HG02973 (cell line): ENCODE results near the gene C1QTNF1.
"Not testable (repeated sequence)": the region's sequence is repeated elsewhere in the genome, so short reads cannot be mapped to it uniquely, and the experiment has no call there.

Source experiments
- ATAC-seq: cut with Tn5 transposase; IDR thresholded peaks from one replicate; pipeline ENCODE4 v1.9.1; 2021; ENCODE audit warnings: moderate library complexity; ENCODE audit not compliant: unreplicated experiment

C1QTNF1 gene

DNA sequence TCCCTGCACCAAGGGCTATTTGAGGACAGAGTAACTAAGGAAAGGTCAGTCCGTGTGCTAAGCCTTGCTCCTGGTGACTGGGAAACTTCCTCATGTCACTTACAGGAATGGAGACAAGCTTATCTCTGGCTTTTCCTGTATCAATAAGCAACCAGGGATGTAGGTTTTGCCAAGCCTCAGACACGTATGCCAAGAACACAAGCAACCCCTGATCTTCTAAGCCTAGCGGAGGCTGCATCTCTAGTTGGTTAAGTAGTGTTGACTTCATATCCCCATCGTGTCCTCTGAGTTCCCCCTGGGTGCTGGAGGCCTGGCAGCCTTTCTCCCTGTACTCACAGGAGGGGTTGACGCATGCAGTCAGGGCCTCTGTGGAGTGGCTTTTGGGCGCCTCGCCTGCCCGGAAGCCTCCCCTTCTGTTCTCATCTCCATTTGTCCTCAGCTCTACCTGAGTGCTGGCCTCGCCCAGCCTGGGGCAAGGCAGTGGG is 1.4 kb upstream of the C1QTNF1 start:
- no peak for ATAC-seq

GRCh38 chr17:79023180-79023705 is 726 bp upstream of the C1QTNF1 start:
- ATAC-seq = no peak

DNA sequence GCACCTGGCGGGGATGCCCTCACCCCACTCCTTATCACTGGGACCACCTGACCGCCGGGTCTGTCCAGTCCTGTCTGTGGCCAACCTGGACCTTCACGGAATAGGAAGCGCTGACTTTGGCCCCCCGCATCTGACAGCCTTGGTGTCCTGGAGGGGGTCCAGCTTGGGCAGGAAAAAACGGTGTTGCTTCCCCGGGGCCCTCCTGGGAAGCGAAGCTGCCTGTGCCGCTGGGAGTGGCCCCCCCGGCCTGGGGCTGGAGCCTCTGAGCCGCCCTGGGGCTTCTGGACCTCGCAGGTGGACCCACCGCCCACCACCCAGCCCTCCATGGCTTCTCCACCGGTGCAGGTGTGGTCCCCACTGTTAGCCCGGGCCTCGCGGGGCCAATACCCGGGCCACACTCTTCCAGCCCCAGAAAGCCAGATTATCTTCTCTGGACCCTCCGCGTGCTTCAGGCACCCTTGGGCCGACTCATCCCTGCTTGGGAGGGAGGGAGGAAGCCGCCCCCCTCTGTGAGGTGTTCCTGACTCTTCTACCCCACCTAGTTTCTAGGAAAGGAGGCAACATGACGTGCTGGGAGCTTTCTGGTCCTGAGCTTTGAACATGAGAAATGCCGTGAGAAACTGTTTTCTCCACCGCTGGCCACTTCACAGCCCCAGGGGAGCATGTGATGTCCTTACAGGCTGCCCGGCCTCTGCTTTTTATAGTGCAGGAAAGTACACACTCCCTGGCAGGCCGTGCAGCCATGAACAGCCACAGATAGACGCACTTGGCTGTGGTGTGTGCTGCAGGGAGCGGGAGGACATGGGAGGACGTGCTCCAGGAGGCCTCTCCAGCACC is 1.1 kb downstream of the C1QTNF1 start:
- ATAC-seq = no peak

- ATAC-seq = no peak
Observed at GRCh38 chr17:79026376-79027273, 2.7 kb downstream of the C1QTNF1 start.

DNA sequence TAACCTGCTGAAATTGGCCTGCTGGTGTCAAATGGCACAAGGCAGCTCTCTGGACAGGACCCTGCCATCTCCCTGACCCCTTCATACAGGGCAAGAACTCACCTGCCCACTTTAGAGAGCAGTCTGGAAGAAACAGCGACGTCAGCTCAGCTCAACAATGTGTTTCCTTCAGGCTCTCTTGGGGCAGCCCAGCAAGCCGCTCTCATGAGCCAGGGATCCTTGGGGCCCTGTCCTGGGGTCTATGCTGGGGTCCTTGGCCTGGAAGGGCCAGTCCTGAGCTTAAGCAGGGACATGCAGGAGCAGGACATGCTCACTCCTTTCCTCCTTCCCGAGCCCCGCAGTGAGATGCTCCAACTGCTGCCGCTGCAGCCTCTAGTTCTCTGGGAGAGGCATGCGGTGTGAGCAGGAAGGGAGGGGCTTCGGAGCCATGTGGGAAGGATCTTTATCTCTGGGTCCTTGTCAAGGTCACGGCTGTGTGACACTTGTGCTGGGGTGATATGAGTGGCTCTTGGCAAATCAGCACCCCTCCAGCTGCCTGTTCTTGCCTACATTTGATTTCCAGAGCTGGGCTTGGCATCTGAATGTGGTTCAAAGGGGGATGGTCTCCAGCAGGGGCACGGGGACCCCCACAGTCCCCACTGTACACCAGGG is 3.4 kb downstream of the C1QTNF1 start:
- no peak for ATAC-seq

DNA sequence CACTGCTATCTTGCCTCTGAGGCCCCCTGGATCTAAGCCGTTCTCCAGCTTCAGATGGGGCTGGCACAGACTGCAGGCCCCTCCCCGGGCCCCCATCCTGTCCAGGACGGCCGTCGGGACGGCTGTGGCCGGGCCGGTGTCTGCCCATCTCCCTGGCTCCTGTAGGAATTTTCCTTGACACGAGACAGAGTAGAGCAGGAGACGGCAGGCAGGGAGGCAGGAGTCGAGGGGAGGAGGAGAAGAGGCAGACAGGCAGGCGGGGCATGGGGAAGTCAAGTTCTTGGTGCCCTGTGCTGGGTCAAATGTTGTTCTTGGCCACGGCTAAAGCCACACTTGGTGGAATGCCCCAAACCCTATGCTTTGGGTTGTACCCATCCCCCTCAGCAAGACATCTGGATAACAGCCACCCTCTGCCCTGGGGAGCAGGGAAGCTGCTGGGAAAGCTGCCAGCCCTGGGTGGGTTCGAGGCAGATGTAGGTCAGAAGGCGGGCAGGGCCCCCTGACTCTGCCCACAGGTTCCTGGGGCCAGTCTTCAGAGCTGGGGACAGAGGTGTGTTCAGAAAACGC is 4.0 kb downstream of the C1QTNF1 start:
- ATAC-seq = no peak

GRCh38 chr17:79028496-79029326 is 4.7 kb downstream of the C1QTNF1 start:
- no peak for ATAC-seq

GRCh38 chr17:79029327-79030009 is 5.5 kb downstream of the C1QTNF1 start:
- ATAC-seq = no peak

DNA sequence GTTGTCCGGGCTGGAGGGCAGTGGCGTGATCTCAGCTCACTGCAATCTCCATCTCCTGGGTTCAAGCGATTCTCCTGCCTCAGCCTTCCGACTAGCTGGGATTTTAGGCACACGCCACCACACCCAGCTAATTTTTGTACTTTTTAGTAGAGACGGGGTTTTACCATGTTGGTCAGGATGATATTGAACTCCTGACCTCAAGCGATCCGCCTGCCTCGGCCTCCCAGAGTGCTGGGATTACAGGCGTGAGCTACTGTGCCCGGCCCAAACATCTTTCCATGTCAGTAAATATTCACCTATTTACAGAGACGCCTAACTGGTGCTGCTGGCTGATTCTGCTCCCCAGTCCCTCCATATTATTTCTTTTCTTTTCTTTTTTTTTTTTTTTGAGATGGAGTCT is 6.7 kb downstream of the C1QTNF1 start:
- not testable (repeated sequence) for ATAC-seq

DNA sequence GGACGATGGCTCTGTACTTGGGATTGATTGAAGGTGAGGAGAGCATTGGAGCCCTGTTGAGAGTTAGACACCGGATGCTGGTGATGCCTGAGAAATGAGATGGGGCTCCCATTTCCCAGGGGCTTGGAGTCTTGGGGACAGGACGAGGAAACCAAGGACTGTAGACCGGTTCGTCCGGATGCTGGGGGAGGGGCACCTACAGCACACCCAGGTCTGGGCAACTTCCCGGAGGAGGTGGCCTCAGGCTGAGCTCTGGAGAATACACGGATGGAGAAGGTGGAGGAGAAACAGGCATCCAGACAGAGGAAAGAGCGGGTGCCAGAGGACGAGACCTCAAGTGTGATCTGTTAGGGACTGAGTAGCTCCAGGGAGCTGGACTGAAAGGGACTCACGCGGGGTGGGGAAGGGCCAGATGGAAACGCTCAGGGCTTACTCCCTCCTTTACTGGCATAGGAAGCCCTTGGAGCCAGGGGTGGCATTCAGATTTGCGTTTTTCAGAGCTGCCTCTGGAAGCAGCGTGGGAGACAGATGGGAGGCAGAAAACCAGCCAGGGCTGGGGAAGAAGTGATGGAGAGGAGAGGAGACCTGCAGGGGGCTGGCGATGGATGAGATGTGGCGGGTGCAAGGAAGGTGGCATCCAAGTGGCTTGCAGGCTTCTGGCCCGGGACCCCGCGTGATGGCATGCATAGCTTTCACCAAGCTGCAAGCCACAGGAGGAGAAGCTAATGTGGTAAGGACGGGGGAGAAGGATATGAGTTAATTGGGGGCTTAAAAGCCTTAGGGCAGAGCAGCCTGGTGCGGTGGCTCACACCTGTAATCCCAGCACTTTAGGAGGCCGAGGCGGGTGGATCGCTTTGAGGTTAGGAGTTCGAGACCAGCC is 8.3 kb downstream of the C1QTNF1 start:
- no peak for ATAC-seq

GRCh38 chr17:79033046-79033616 is 9.2 kb downstream of the C1QTNF1 start:
- no peak for ATAC-seq

GRCh38 chr17:79033741-79034501 is 10.0 kb downstream of the C1QTNF1 start:
- ATAC-seq = no peak

GRCh38 chr17:79034931-79035485 is 11.0 kb downstream of the C1QTNF1 start:
- no peak for ATAC-seq

DNA sequence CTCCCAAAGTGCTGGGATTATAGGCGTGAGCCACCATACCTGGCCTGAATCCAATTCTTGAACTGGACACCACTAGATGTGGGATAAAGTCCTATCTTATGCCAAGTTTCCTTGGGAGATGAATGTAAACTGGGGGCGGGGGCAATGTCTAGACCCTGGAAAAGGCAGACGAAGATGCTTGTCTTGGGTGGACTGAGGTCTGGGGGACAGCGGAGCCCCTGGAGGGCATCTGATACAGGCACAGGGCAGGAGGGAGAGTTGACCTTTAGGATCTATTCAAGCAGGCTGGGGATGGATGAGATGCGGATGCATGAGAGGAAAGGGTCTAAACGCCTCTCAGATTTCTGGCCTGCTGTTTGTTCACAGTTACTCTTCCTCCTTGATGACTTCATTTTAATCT is 11.7 kb downstream of the C1QTNF1 start:
- ATAC-seq = no peak

- ATAC-seq = no peak
Observed at GRCh38 chr17:79036181-79036580, 12.2 kb downstream of the C1QTNF1 start.

- ATAC-seq = no peak
Observed at GRCh38 chr17:79036596-79036995, 12.6 kb downstream of the C1QTNF1 start.
